HCT116 (cell line): ENCODE measurements around the gene LIN7C. TPM values are rescaled to one million over a fixed set of nuclear protein-coding genes. Genes with fewer than 3 reads are reported as not detected.

Experiments used
- ATAC-seq: fragments of 200-7000 bp; cut with Tn5 transposase; 2 replicates; pipeline ENCODE4 v1.9.1; 2020; ENCODE audit warnings: mild to moderate bottlenecking, moderate library complexity
- BruUV-seq: library from RNA; stranded (reverse); fragments of 400-500 nt; replicated peaks from 2 replicates; lab custom pipeline; 2021; lab: Mats Ljungman, UMichigan
- CTCF ChIA-PET: fragments of 300-600 bp; sonication (Branson Sonifier 250); formaldehyde crosslinking; loops from one replicate; lab custom pipeline; 2021; ENCODE audit warnings: antibody characterized with exemption; lab: Charles Lee
- POLR2A ChIA-PET: fragments of 300-600, 350-600 bp; sonication (Branson Sonifier 250); formaldehyde crosslinking; loops from one replicate; lab custom pipeline; 2021; ENCODE audit warnings: antibody characterized with exemption; lab: Charles Lee
- RAD21 ChIA-PET, 2 experiments: fragments of 300-600 bp; sonication (Branson Sonifier 250); formaldehyde crosslinking; loops; one replicate each; lab custom pipeline; 2023; ENCODE audit warnings: low total read pairs in 2 of 2; ENCODE audit not compliant: uncharacterized antibody in 2 of 2, unreplicated experiment in 2 of 2, low non-redundant PET in 1 of 2; lab: Charles Lee
- DNase-seq: peaks from one replicate; pipeline ENCODE4 v3.0.0-alpha.2; 2010; ENCODE audit warnings: low read depth, low spot score
- H2AFZ ChIP-seq: fragments of 200-600 bp; shearing (Covaris generic), sonication (generic); 2 replicates; pipeline ENCODE4 v1.6.1; 2017; ENCODE audit warnings: low read depth, mixed run types, mixed read lengths, antibody characterized with exemption, low read length; ENCODE audit not compliant: poor library complexity, severe bottlenecking
- H3K27ac ChIP-seq: 2 replicates; pipeline ENCODE4 v1.5.1; 2012; ENCODE audit warnings: low read depth, low read length
- H3K27me3 ChIP-seq: fragments of 200-600 bp; sonication (generic); 2 replicates; pipeline ENCODE4 v1.6.1; 2016; ENCODE audit warnings: mixed run types, low read length, mixed read lengths; ENCODE audit not compliant: insufficient read depth
- H3K36me3 ChIP-seq, 2 experiments: fragments of 200-500 bp in 1 of 2; fragments of 200-600 bp in 1 of 2; sonication (Bioruptor generic) in 1 of 2; sonication (generic) in 1 of 2; 2 replicates each; pipeline versions ENCODE4 v1.5.1 to v1.6.1; 2014 to 2016; ENCODE audit warnings: low read length in 2 of 2, inconsistent platforms in 1 of 2, mixed read lengths in 1 of 2, mixed run types in 1 of 2; ENCODE audit not compliant: insufficient read depth in 2 of 2, control insufficient read depth in 1 of 2
- H3K4me1 ChIP-seq, 2 experiments: fragments of 200-600 bp in 1 of 2; sonication (generic) in 1 of 2; 2 replicates each; pipeline versions ENCODE4 v1.5.1 to v1.6.1; 2012 to 2017; ENCODE audit warnings: low read length in 2 of 2, inconsistent platforms in 1 of 2, mild to moderate bottlenecking in 1 of 2, mixed read lengths in 1 of 2, mixed run types in 1 of 2, moderate library complexity in 1 of 2; ENCODE audit not compliant: insufficient read depth in 2 of 2, control insufficient read depth in 1 of 2
- H3K4me2 ChIP-seq: fragments of 200-600 bp; sonication (generic); 2 replicates; pipeline ENCODE4 v1.6.1; 2017; ENCODE audit warnings: mixed run types, low read length, mixed read lengths
- H3K4me3 ChIP-seq, 2 experiments: fragments of 200-600 bp in 1 of 2; sonication (generic) in 1 of 2; replicated peaks in 1 of 2; 2 replicates each; pipeline ENCODE4 v1.5.1; 2011 to 2016; ENCODE audit warnings: low read length in 2 of 2, control low read depth in 1 of 2, low read depth in 1 of 2, mild to moderate bottlenecking in 1 of 2, mixed read lengths in 1 of 2, mixed run types in 1 of 2
- H3K79me2 ChIP-seq: fragments of 200-600 bp; sonication (generic); 2 replicates; pipeline ENCODE4 v1.6.1; 2017; ENCODE audit warnings: mild to moderate bottlenecking, mixed run types, low read length, moderate library complexity, mixed read lengths; ENCODE audit not compliant: insufficient read depth
- H3K9ac ChIP-seq: fragments of 200-600 bp; sonication (generic); 2 replicates; pipeline ENCODE4 v1.6.1; 2016; ENCODE audit warnings: low read length, mixed read lengths
- H3K9me2 ChIP-seq: fragments of 200-600 bp; sonication (generic), shearing (Covaris generic); 2 replicates; pipeline ENCODE4 v1.6.1; 2017; ENCODE audit warnings: mixed run types, mild to moderate bottlenecking, moderate library complexity; ENCODE audit not compliant: insufficient read depth
- H3K9me3 ChIP-seq, 2 experiments: fragments of 200-500 bp in 1 of 2; fragments of 200-600 bp in 1 of 2; sonication (Bioruptor generic) in 1 of 2; sonication (generic) in 1 of 2; 2 replicates each; pipeline ENCODE4 v1.6.1; 2014 to 2017; ENCODE audit warnings: low read length in 2 of 2, mixed read lengths in 2 of 2, inconsistent platforms in 1 of 2, low read depth in 1 of 2, mild to moderate bottlenecking in 1 of 2, mixed run types in 1 of 2, moderate library complexity in 1 of 2; ENCODE audit not compliant: control insufficient read depth in 1 of 2, insufficient read depth in 1 of 2
- H4K20me1 ChIP-seq: fragments of 200-600 bp; sonication (generic), shearing (Covaris generic); 2 replicates; pipeline ENCODE4 v1.6.1; 2017; ENCODE audit warnings: mixed run types, mild to moderate bottlenecking, moderate library complexity; ENCODE audit not compliant: insufficient read depth
- ELF1 ChIP-seq: IDR thresholded peaks from 2 replicates; pipeline ENCODE4 v1.6.1; 2012; ENCODE audit warnings: low read depth, borderline replicate concordance
- POLR2AphosphoS5 ChIP-seq: IDR thresholded peaks from 2 replicates; pipeline ENCODE4 v1.6.1; 2011; ENCODE audit warnings: mild to moderate bottlenecking, low read depth, low read length, moderate library complexity
- SP1 ChIP-seq: IDR thresholded peaks from 2 replicates; pipeline ENCODE4 v1.6.1; 2012; ENCODE audit warnings: low read depth
- ZFX ChIP-seq: fragments of 450-650 bp; IDR thresholded peaks from 2 replicates; pipeline ENCODE4 v1.6.1; 2017
- intact Hi-C: fragments of 100-400 bp; cut with micrococcal nuclease; formaldehyde crosslinking; loops from 2 replicates; pipeline ENCODE4 v1.10.0; 2022
- total RNA-seq: library from RNA; stranded (reverse); gene quantifications from one replicate; pipeline ENCODE4 v1.2.1, GENCODE V29; 2021; ENCODE audit not compliant: unreplicated experiment

LIN7C gene
- total RNA-seq, 1 experiment from 2014 or later = 48.2 TPM

- Histone ChIP-seq H3K36me3 (no peaks in the 10 kb centered on the region), H3K4me2 (peak overlapping the region; percentile 78), H3K4me1 (peaks cover 8 to 12% of the 10 kb centered on the region in 2 experiments; a peak in 3 of 4 replicates), H3K9ac (no peak overlapping the region), H3K79me2 (no peaks in the 10 kb centered on the region)
- no TSS peak for BruUV-seq
- DNase-seq (no peak), ATAC-seq (no peak)
- CTCF ChIA-PET = interaction anchor here (0.6 to 1.5 kb wide), 5 partner anchors 13 to 289 kb away, joined by 3 to 16 read pairs (median 4); no protein-coding TSS in a partner anchor
- no peak for TF ChIP-seq ELF1
- TF ChIP-seq, all 23 proteins: peak for 0
- POLR2A ChIA-PET = interaction anchor here (0.7 kb wide), 1 partner anchor 100 kb away, joined by 3 read pairs; no protein-coding TSS in a partner anchor
- Histone ChIP-seq H2AFZ (peak overlapping the region; percentile 81), H3K9me3 (no peaks in the 10 kb centered on the region), H3K27ac (no peak overlapping the region), H3K9me2 (no peaks in the 10 kb centered on the region), H3K4me3 (peak overlapping the region; percentile 23 to 68), H4K20me1 (no peaks in the 10 kb centered on the region), H3K27me3 (no peaks in the 10 kb centered on the region)
- RAD21 ChIA-PET = interaction anchor here in 1 of 2 experiments (0.7 kb wide), 1 partner anchor 10 kb away, joined by 8 read pairs; no protein-coding TSS in a partner anchor
- intact Hi-C loops = no loop called here
These were observed 33.6 kb downstream of the LIN7C start for GRCh38 chr11:27473017-27473406.

- no peaks in the 10 kb centered on the region for H3K36me3 ChIP-seq
- H2AFZ ChIP-seq = peak within 1 kb of the TSS; percentile 81
- no peaks in the 10 kb centered on the region for H3K27me3 ChIP-seq
- H3K9ac ChIP-seq = peak within 1 kb of the TSS; percentile 57
- peak; percentile 43 for TF ChIP-seq POLR2AphosphoS5
- TF ChIP-seq SP1 = no peak
- peak; percentile 50; the same call in 1 of the 2 replicates for TF ChIP-seq ZFX
- H3K27ac ChIP-seq = peak within 1 kb of the TSS; percentile 67; the same call in 1 of the 2 replicates
- POLR2A ChIA-PET = interaction anchor here (0.7 kb wide), 1 partner anchor 100 kb away, joined by 3 read pairs; no protein-coding TSS in a partner anchor
- no peaks in the 10 kb centered on the region for H4K20me1 ChIP-seq
- BruUV-seq = no TSS peak
- H3K79me2 ChIP-seq = no peaks in the 10 kb centered on the region
- H3K4me3 ChIP-seq = peak within 1 kb of the TSS; percentile 59 to 68
- H3K9me3 ChIP-seq = no peaks in the 10 kb centered on the region
- no peaks in the 10 kb centered on the region for H3K9me2 ChIP-seq
- CTCF ChIA-PET = interaction anchor here (0.6 to 1.5 kb wide), 5 partner anchors 13 to 288 kb away, joined by 3 to 16 read pairs (median 4); no protein-coding TSS in a partner anchor
- ATAC-seq (peak; percentile 97), DNase-seq (peak; percentile 83)
- H3K4me2 ChIP-seq = peak within 1 kb of the TSS; percentile 78
- peaks cover 8 to 15% of the 10 kb centered on the region in 2 experiments; a peak in 3 of 4 replicates for H3K4me1 ChIP-seq
- intact Hi-C loops = no loop called here
- RAD21 ChIA-PET = interaction anchor here in 1 of 2 experiments (0.7 kb wide), 1 partner anchor 9 kb away, joined by 8 read pairs; no protein-coding TSS in a partner anchor
These were observed 34.1 kb downstream of the LIN7C start, which contains the start of gene LGR4 for GRCh38 chr11:27472398-27473016. TSS of gene LGR4 (minus strand) at chr11:27472790. CDS start at chr11:27472302, 488 bp downstream.
